HG02938 (cell line): ENCODE results near the gene CBX8.
A peak's percentile ranks its signal among the peaks of the same experiment; 100 is the strongest.

Experiments
- ATAC-seq: cut with Tn5 transposase; IDR thresholded peaks from one replicate; pipeline ENCODE4 v1.9.1; 2021; ENCODE audit warnings: mild to moderate bottlenecking, moderate library complexity; ENCODE audit not compliant: unreplicated experiment

The CBX8 gene

DNA sequence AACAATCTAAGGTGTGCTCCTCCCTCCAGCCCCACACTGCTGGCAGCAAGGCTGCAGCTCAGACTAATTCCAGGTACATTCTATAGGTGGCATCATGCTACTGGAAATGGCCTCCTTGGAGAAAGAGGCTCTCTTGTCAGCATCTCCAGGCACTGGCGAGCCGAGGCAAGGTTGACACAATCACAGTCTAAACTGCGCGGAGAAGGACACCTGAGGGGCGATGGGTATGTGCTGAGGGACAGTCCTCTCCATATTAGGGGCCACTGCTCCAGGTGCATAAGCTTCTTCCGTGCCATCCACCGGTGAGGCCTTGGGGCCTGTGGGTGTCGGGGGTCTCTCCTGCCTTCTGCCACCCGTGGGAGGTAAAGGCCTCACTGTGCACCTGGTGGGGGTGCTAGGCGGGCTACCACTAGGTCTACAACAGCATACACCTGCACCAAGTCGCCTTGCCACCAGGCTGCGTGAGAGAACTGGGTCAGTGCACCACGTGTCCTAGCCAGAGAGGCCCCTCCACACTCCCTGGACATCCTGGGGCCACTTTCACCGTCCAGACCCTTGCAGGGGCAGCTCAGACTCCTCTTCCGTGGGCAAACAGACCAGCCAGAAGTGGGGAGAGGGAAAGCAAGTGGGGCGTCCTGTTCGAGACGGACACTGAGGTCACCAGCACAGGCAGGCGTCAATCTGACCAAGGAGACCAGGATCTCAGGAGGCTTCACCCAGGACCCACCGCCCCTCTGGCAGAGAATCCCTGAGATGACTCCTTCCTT lies 12.1 kb upstream of the CBX8 start:
- no peak for ATAC-seq

GRCh38 chr17:79806863-79807720 lies 10.2 kb upstream of the CBX8 start:
- ATAC-seq = no peak

DNA sequence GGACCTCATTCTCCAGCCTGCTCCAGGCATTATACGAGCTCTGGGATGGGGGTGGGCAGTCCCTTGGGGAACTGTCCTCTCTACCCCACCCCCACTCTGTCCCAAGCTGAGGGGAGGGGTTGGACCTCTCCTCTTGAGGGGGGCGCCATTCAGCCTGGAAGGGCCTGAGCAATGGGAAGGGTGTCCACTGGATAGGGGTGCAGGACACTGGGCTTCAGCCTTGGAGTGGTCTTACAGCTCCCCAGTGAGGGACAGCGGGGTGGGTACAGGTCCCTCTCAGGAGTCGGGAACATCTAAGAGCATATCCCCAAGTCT lies 9.5 kb upstream of the CBX8 start:
- ATAC-seq = no peak

GRCh38 chr17:79804856-79805696 lies 8.2 kb upstream of the CBX8 start:
- peak; percentile 25 for ATAC-seq

GRCh38 chr17:79803997-79804855 lies 7.3 kb upstream of the CBX8 start:
- peak; percentile 61 for ATAC-seq

GRCh38 chr17:79803421-79803996 lies 6.6 kb upstream of the CBX8 start:
- no peak for ATAC-seq

- no peak for ATAC-seq
These were observed 6.0 kb upstream of the CBX8 start for GRCh38 chr17:79802736-79803420.

DNA sequence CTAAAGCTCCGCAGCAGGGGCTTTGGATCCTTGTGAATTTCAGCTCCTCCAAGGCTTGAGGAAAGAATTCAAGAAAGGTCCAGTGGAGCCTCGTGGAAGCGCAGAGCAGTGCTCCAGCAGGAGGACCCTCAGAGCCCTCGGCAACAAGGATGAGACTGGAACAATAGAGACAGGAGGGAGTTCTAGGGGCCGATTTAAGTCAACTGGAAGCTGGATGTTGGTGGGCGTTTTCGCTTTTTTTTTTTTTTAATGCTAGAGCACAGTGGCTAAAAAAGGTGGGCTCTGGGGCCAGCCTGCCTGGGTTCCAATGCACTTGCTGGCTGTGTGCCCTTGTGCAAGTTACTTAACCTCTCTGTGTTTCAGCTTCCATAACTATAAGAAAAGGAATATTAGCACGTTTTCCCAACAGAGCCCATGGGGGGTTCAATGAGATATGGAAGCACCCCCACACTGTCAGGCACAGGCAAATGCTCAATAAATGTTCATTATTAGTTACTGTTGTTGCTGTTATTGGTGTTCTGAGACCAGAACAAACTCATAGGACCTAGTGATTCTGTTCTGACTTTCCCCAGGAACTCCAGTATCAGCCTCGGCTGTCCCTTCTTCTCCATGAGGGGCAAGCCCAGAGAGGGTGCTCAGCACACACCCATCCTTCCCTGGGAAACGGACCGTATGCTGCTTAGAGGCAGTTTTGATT lies 5.3 kb upstream of the CBX8 start:
- no peak for ATAC-seq

GRCh38 chr17:79801156-79802038 lies 4.5 kb upstream of the CBX8 start:
- no peak for ATAC-seq

- no peak for ATAC-seq
These were observed 3.7 kb upstream of the CBX8 start for GRCh38 chr17:79800325-79801155.

DNA sequence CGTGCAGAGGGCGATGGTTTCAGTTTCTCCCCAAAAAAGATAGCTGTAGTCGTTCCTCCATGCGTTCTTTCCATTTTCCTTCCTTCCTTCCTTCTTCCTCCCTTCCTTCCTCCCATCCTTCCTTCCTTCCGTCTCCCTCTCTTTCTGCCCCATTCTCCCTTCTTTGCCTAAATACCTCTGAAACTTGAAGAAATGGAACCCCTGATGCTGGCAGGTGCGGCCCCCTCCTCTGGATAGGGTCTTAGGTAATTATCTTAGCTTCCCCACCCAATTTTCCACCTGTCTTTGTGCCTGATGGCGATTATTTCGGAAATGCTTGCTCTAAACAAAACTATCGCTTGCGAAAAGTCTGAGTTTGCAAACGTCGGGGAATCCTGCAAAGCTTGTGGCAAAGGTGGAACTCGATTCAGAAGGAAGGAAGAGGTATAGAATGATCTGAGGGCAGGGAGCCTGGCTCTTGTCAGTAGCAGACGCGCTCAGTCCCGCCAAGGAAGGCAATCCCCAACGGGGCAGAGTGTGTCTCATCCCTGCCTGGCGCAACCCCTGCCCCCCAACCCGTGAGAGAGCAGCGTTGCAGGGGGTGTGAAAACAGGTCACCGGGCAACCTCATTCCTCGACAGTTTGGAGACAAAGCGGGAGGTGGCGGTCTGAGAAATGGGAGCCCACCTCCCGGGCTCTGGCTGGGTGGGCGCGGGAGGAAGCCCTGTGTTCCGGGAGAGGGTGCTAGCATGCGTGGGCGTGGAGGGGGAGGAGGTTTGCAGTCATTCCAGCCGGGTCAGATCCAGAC lies 2.9 kb upstream of the CBX8 start:
- no peak for ATAC-seq

GRCh38 chr17:79799174-79799537 lies 2.3 kb upstream of the CBX8 start:
- no peak for ATAC-seq

DNA sequence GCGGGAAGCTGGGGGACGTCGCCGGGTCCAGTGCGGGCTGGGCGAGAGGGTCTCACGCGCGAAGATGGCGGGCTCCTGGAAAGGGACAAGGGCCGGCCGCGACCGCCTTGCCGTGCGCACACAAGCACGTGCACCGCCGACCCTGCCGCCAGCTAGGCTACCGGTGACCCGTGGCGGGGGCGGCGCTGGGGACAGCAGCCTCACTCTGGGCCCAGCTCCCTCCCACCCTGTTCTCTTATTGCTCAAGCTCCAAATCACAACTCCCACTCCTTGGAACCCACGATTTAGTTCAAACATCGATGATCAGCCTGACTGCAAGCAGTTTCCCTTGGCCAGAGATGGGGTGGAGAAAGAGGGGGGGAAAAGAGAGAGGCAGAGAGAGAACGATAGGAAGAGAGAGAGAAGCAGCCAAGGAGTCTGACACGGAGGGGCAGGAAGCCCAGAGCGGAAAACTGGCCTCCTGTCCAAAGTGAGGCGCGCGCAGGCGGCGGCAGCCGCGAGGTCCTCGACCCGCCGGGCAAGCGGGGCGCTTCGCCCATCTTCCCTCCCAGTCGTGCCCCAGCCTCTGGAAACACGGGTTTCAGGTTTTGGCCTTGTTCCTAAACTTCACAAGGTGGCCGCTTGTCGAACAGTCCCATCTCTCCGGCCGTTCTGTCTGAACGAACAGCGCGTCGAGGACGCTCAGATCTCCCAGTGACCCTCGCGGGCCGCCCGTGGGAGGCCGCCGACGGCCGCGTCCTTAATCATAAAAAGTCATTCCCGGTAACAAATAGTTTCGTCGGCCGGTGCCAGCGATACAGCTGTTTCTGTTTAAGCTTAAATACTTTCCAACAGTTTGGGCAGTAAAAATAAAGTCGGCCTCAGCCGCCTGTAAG lies 1.7 kb upstream of the CBX8 start:
- no peak for ATAC-seq

- peak; percentile 16 for ATAC-seq
These were observed 818 bp upstream of the CBX8 start for GRCh38 chr17:79797492-79798298.

DNA sequence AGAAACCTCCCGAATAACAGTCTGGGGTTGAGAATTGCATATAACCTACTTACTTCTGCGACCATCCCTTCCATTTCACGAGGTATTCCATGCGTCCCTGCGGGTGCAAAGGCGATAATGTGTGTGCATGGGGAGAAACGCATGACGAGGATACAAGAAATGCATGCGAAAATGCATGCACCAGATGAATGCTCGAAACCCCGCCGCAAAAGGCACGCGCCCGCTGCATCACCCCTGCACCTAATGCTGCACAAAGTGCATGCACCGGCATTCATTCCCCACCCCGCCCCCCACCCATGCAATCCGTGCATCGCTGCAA lies 474 bp downstream of the CBX8 start:
- no peak for ATAC-seq
